Panc1 (cell line): ENCODE measurements around the gene LPIN1. TPM values are rescaled to one million over a fixed set of nuclear protein-coding genes. Genes with fewer than 3 reads are reported as not detected.
"Not testable (repeated sequence)": the region's sequence is repeated elsewhere in the genome, so short reads cannot be mapped to it uniquely, and the experiment has no call there.

ENCODE experiments used
- ATAC-seq: fragments of 200-7000 bp; cut with Tn5 transposase; 2 replicates; pipeline ENCODE4 v1.9.1; 2020; ENCODE audit warnings: mild to moderate bottlenecking, moderate library complexity
- BruUV-seq: library from RNA; stranded (reverse); fragments of 400-500 nt; replicated peaks from 2 replicates; lab custom pipeline; 2021; lab: Mats Ljungman, UMichigan
- CTCF ChIA-PET: fragments of 300-600 bp; sonication (Branson Sonifier 250); formaldehyde crosslinking; loops from one replicate; lab custom pipeline; 2022; ENCODE audit warnings: antibody characterized with exemption; lab: Charles Lee
- POLR2A ChIA-PET: fragments of 300-600 bp; sonication (Branson Sonifier 250); formaldehyde crosslinking; loops from one replicate; lab custom pipeline; 2022; ENCODE audit warnings: antibody characterized with exemption; lab: Charles Lee
- DNase-seq: peaks from one replicate; pipeline ENCODE4 v3.0.0-alpha.2; 2010; ENCODE audit warnings: low read depth, low spot score
- H3K27ac ChIP-seq: 2 replicates; pipeline ENCODE4 v1.5.1; 2011; ENCODE audit warnings: mild to moderate bottlenecking, low read length, inconsistent platforms
- H3K27me3 ChIP-seq: fragments of 200-500 bp; sonication (Bioruptor generic); 2 replicates; pipeline ENCODE4 v1.6.0; 2014; ENCODE audit warnings: low read length, inconsistent platforms; ENCODE audit not compliant: control insufficient read depth, insufficient read depth
- H3K36me3 ChIP-seq: fragments of 200-500 bp; sonication (Bioruptor generic); 2 replicates; pipeline ENCODE4 v1.5.1; 2014; ENCODE audit warnings: inconsistent platforms, mild to moderate bottlenecking, low read length, moderate library complexity; ENCODE audit not compliant: control insufficient read depth, insufficient read depth
- H3K4me1 ChIP-seq: 2 replicates; pipeline ENCODE4 v1.5.1; 2011; ENCODE audit warnings: inconsistent platforms, mild to moderate bottlenecking, low read length, moderate library complexity; ENCODE audit not compliant: control insufficient read depth, insufficient read depth
- H3K4me3 ChIP-seq, 2 experiments: 2 replicates each; pipeline ENCODE4 v1.5.1; 2011 to 2012; ENCODE audit warnings: low read depth in 2 of 2, low read length in 2 of 2, mild to moderate bottlenecking in 2 of 2, inconsistent platforms in 1 of 2, moderate library complexity in 1 of 2
- H3K9me3 ChIP-seq: fragments of 200-500 bp; sonication (Bioruptor generic); 2 replicates; pipeline ENCODE4 v1.5.1; 2014; ENCODE audit warnings: low read depth, mild to moderate bottlenecking, inconsistent platforms, low read length, moderate library complexity; ENCODE audit not compliant: control insufficient read depth, insufficient read depth
- POLR2AphosphoS5 ChIP-seq: IDR thresholded peaks from 2 replicates; pipeline ENCODE4 v1.6.1; 2012; ENCODE audit warnings: mild to moderate bottlenecking, low read depth, low read length, moderate library complexity
- SIN3A ChIP-seq: IDR thresholded peaks from 2 replicates; pipeline ENCODE4 v1.6.1; 2012; ENCODE audit warnings: low read depth, mild to moderate bottlenecking, low read length, moderate library complexity, borderline replicate concordance; ENCODE audit not compliant: insufficient read depth
- TCF7L2 ChIP-seq: IDR thresholded peaks from 2 replicates; pipeline ENCODE4 v1.6.1; 2011; ENCODE audit warnings: mild to moderate bottlenecking, low read depth, low read length, inconsistent platforms
- in situ Hi-C: cut with HindIII; loops from 2 replicates; pipeline ENCODE4 v1.10.0; 2016; ENCODE audit warnings: low sequenced_read_pairs, low pct_unique_long_range_greater_than_20kb
- intact Hi-C: fragments of 100-400 bp; cut with micrococcal nuclease; formaldehyde crosslinking; loops from one replicate; pipeline ENCODE4 v1.10.0; 2022; ENCODE audit not compliant: unreplicated experiment
- total RNA-seq: library from RNA; stranded (reverse); gene quantifications from one replicate; pipeline ENCODE4 v1.2.1, GENCODE V29; 2021; ENCODE audit not compliant: unreplicated experiment
- TF ChIP-seq, protein P1 (sequence below): fragments of 450-650 bp; IDR thresholded peaks from 2 replicates; pipeline ENCODE4 v1.5.1; 2017; ENCODE audit warnings: mild to moderate bottlenecking
- TF ChIP-seq, protein P2 (sequence below), 2 experiments: IDR thresholded peaks; 2 replicates each; pipeline ENCODE4 v1.6.1; 2011 to 2012; ENCODE audit warnings: low read depth in 2 of 2, control low read depth in 1 of 2, low read length in 1 of 2, mild to moderate bottlenecking in 1 of 2, moderate library complexity in 1 of 2; ENCODE audit not compliant: insufficient read depth in 1 of 2

LPIN1 gene
- total RNA-seq, 1 experiment from 2014 or later, result 51.8 TPM

DNA sequence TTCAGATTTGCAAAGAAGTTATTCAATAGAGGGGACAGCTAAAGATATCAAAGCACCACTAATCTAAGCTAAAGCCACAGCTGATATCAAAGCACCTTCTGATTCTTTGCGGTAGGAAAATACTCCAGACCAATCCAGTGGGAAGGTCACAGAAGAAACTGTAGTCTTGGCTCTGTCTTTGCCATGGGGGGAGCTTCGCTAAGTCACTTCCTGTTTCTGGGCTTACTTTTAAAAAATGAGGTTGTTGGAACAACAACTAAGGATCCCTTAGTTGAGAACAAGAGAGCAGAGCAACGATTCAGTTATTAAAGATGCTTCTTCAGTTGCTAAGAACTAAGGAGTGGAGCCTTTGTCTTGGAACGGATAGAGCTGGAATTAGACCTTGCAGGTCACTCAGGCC lies 12.2 kb downstream of the LPIN1 start:
- H3K36me3 ChIP-seq, result no peaks in the 10 kb centered on the region
- H3K9me3 ChIP-seq, result no peaks in the 10 kb centered on the region
- CTCF ChIA-PET, result no interaction called here
- H3K27ac ChIP-seq, result peak overlapping the region; percentile 52; the same call in 1 of the 2 replicates
- in situ Hi-C loops, result no loop called here
- POLR2A ChIA-PET, result interaction anchor here (0.8 kb wide), 1 partner anchor 22 kb away, joined by 4 read pairs; no protein-coding TSS in a partner anchor
- BruUV-seq, result no TSS peak
- peaks cover 15% of the 10 kb centered on the region for H3K4me1 ChIP-seq
- TF ChIP-seq, protein P1, sequence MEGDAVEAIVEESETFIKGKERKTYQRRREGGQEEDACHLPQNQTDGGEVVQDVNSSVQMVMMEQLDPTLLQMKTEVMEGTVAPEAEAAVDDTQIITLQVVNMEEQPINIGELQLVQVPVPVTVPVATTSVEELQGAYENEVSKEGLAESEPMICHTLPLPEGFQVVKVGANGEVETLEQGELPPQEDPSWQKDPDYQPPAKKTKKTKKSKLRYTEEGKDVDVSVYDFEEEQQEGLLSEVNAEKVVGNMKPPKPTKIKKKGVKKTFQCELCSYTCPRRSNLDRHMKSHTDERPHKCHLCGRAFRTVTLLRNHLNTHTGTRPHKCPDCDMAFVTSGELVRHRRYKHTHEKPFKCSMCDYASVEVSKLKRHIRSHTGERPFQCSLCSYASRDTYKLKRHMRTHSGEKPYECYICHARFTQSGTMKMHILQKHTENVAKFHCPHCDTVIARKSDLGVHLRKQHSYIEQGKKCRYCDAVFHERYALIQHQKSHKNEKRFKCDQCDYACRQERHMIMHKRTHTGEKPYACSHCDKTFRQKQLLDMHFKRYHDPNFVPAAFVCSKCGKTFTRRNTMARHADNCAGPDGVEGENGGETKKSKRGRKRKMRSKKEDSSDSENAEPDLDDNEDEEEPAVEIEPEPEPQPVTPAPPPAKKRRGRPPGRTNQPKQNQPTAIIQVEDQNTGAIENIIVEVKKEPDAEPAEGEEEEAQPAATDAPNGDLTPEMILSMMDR, result no peak
- no peak for TF ChIP-seq SIN3A
- TF ChIP-seq TCF7L2, result no peak
- TF ChIP-seq, protein P2, sequence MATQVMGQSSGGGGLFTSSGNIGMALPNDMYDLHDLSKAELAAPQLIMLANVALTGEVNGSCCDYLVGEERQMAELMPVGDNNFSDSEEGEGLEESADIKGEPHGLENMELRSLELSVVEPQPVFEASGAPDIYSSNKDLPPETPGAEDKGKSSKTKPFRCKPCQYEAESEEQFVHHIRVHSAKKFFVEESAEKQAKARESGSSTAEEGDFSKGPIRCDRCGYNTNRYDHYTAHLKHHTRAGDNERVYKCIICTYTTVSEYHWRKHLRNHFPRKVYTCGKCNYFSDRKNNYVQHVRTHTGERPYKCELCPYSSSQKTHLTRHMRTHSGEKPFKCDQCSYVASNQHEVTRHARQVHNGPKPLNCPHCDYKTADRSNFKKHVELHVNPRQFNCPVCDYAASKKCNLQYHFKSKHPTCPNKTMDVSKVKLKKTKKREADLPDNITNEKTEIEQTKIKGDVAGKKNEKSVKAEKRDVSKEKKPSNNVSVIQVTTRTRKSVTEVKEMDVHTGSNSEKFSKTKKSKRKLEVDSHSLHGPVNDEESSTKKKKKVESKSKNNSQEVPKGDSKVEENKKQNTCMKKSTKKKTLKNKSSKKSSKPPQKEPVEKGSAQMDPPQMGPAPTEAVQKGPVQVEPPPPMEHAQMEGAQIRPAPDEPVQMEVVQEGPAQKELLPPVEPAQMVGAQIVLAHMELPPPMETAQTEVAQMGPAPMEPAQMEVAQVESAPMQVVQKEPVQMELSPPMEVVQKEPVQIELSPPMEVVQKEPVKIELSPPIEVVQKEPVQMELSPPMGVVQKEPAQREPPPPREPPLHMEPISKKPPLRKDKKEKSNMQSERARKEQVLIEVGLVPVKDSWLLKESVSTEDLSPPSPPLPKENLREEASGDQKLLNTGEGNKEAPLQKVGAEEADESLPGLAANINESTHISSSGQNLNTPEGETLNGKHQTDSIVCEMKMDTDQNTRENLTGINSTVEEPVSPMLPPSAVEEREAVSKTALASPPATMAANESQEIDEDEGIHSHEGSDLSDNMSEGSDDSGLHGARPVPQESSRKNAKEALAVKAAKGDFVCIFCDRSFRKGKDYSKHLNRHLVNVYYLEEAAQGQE (IDR thresholded peaks at IDR 0.05; ENCODE audit: insufficient read depth in 1 of 2, low read depth in 2 of 2, low read length in 1 of 2), result no peak
- no peak for TF ChIP-seq POLR2AphosphoS5
- intact Hi-C loops, result no loop called here
- no peaks in the 10 kb centered on the region for H3K27me3 ChIP-seq
- DNase-seq (no peak), ATAC-seq (no peak)
- H3K4me3 ChIP-seq, result no peak overlapping the region

DNA sequence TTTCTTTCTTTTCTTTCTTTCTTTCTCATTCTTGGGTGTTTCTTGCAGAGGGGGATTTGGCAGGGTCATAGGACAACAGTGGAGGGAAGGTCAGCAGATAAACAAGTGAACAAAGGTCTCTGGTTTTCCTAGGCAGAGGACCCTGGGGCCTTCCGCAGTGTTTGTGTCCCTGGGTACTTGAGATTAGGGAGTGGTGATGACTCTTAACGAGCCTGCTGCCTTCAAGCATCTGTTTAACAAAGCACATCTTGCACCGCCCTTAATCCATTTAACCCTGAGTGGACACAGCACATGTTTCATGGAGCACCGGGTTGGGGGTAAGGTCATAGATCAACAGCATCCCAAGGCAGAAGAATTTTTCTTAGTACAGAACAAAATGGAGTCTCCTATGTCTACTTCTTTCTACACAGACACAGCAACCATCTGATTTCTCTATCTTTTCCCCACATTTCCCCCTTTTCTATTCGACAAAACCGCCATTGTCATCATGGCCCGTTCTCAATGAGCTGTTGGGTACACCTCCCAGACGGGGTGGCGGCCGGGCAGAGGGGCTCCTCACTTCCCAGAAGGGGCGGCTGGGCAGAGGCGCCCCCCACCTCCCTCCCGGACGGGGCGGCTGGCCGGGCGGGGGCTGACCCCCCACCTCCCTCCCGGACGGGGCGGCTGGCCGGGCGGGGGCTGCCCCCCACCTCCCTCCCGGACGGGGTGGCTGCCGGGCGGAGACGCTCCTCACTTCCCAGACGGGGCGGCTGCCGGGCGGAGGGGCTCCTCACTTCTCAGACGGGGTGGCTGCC lies 12.9 kb downstream of the LPIN1 start:
- H3K9me3 ChIP-seq, DNase-seq, intact Hi-C loops, H3K4me3 ChIP-seq, H3K4me1 ChIP-seq, ATAC-seq, BruUV-seq, in situ Hi-C loops, H3K36me3 ChIP-seq, H3K27ac ChIP-seq, H3K27me3 ChIP-seq, CTCF ChIA-PET: not testable (repeated sequence)
- POLR2A ChIA-PET, result interaction anchor here (0.8 kb wide), 1 partner anchor 21 kb away, joined by 4 read pairs; no protein-coding TSS in a partner anchor

DNA sequence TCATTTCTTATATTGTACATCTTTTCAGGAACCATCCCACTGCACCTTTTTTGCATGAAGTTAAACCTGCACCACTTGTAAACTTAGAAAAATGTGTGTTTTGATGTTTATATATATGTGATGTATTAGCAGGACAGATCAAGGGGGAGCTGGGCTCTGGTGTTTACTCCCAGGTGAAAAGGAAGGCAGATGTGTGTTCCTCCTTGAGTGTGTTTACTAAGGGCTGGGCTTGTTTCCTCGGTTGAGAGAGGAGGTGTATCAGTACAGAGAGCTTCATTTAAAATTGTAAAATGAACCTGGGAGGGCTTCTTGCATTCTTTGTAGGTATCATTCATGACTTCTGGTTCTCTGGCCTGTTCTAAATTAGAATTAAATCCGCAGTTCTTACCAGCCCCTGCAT lies 14.8 kb downstream of the LPIN1 start:
- Histone ChIP-seq H3K4me1 (peaks cover 4% of the 10 kb centered on the region; the same call in 1 of the 2 replicates), H3K27ac (no peak overlapping the region), H3K4me3 (no peak overlapping the region), H3K27me3 (no peaks in the 10 kb centered on the region), H3K36me3 (no peaks in the 10 kb centered on the region), H3K9me3 (no peaks in the 10 kb centered on the region)
- POLR2A ChIA-PET, result no interaction called here
- no peak for ATAC-seq
- no TSS peak for BruUV-seq
- CTCF ChIA-PET, result interaction anchor here (0.5 kb wide), 1 partner anchor 68 kb away, joined by 4 read pairs; no protein-coding TSS in a partner anchor
- in situ Hi-C loops, result no loop called here
- intact Hi-C loops, result no loop called here
- DNase-seq, result no peak
- no peak for TF ChIP-seq TCF7L2
- TF ChIP-seq POLR2AphosphoS5, result no peak
- TF ChIP-seq SIN3A, result no peak
- TF ChIP-seq, protein P2 (IDR thresholded peaks at IDR 0.05; ENCODE audit: insufficient read depth in 1 of 2, low read depth in 2 of 2, low read length in 1 of 2), result no peak
- TF ChIP-seq, protein P1, result no peak
